ENCODE data around the gene PSMF1. TPM values are rescaled to one million over a fixed set of nuclear protein-coding genes. Genes with fewer than 3 reads are reported as not detected.

PSMF1 gene
- total and polyA plus RNA-seq, 2 of the 4 experiments (the other 2 are of a cell fraction), result 93.6 to 109 TPM

DNA sequence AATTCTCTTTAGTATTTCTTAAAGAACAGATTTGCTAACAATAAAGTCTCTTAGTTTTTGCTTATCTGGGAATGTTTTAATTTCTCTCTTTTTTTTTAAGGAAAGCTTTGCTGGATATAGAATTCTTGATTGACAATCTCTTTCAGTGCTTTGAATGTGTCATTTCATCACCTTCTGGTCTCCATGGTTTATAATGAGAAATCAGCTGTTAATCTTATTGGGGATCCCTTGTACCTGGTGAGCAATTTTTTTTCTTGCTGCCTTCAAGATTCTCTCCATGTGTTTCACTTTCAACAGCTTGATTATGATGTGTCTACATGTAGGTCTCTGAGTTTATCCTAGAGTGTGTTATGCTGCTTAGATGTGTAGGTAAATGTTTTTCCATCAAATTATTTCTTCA is 16.4 kb upstream of the PSMF1 start:
- Histone ChIP-seq H4K91ac (ENCODE audit: insufficient read depth, low read depth, low read length) (no peak overlapping the region), H2AK9ac (replicated peaks; ENCODE audit: low read depth, low read length, poor library complexity) (no peak overlapping the region), H3K9ac (ENCODE audit: low read depth, low read length) (no peak overlapping the region), H3K4ac (ENCODE audit: low read depth, low read length) (no peak overlapping the region), H3K27ac (ENCODE audit: insufficient read depth, low read length) (no peak overlapping the region), H2AK5ac (ENCODE audit: low read depth, low read length) (no peak overlapping the region), H2AFZ (replicated peaks; ENCODE audit: low read length, poor library complexity) (no peak overlapping the region), H2BK20ac (ENCODE audit: low read depth, low read length) (no peak overlapping the region), H3K9me1 (ENCODE audit: insufficient read depth, low read length) (no peaks in the 10 kb centered on the region), H3K4me1 (ENCODE audit: control insufficient read depth, insufficient read depth, low read length) (no peaks in the 10 kb centered on the region), H3K36me3 (ENCODE audit: control insufficient read depth, insufficient read depth, low read length) (no peaks in the 10 kb centered on the region), H4K20me1 (ENCODE audit: insufficient read depth, low read length) (no peaks in the 10 kb centered on the region), H3K23ac (ENCODE audit: low read depth, low read length) (no peak overlapping the region), H3K14ac (replicated peaks; ENCODE audit: low read depth, low read length) (no peak overlapping the region), H3K18ac (ENCODE audit: low read depth, low read length) (no peak overlapping the region), H2BK5ac (ENCODE audit: low read depth, low read length, poor library complexity, severe bottlenecking) (no peak overlapping the region), H2BK15ac (ENCODE audit: low read depth, low read length) (no peak overlapping the region), H3K9me3 (ENCODE audit: control insufficient read depth, insufficient read depth, low read length) (peaks cover 1% of the 10 kb centered on the region; the same call in 1 of the 2 replicates), H3K56ac (ENCODE audit: extremely low read depth, insufficient read depth, low read length) (no peak overlapping the region), H3K4me2 (ENCODE audit: low read depth, low read length) (no peak overlapping the region), H3K79me1 (ENCODE audit: low read depth in 1 of 2, low read length in 2 of 2) (no peaks in the 10 kb centered on the region), H4K5ac (ENCODE audit: low read depth, low read length) (no peak overlapping the region), H4K8ac (ENCODE audit: low read depth in 2 of 2, low read length in 2 of 2) (no peak overlapping the region), H3K27me3 (ENCODE audit: control insufficient read depth, insufficient read depth, low read length) (peaks cover 11% of the 10 kb centered on the region), H2BK120ac (ENCODE audit: low read depth, low read length) (no peak overlapping the region), H3K4me3 (ENCODE audit: insufficient read depth, low read depth, low read length) (no peak overlapping the region)
- in situ Hi-C loops (cut with MboI; ENCODE audit: low sequenced_read_pairs), result no loop called here
- BruUV-seq (replicated peaks), result no TSS peak
- ChIA-PET POLR2A (ENCODE audit: unreplicated experiment) (no interaction called here), CTCF (no interaction called here)
- no peak for ATAC-seq (ENCODE audit: low read depth)
- no peak for DNase-seq
- dilution Hi-C loops (cut with HindIII; ENCODE audit: low sequenced_read_pairs, unreplicated experiment), result no loop called here
- TF ChIP-seq POLR2A (IDR thresholded peaks at IDR 0.05; ENCODE audit: low read depth, low read length), result no peak
- no peak for TF ChIP-seq SMC3 (IDR thresholded peaks at IDR 0.05; ENCODE audit: low read depth, low read length)
- no peak for TF ChIP-seq RAD21 (IDR thresholded peaks at IDR 0.05; ENCODE audit: low read length)
- TF ChIP-seq, protein P1, sequence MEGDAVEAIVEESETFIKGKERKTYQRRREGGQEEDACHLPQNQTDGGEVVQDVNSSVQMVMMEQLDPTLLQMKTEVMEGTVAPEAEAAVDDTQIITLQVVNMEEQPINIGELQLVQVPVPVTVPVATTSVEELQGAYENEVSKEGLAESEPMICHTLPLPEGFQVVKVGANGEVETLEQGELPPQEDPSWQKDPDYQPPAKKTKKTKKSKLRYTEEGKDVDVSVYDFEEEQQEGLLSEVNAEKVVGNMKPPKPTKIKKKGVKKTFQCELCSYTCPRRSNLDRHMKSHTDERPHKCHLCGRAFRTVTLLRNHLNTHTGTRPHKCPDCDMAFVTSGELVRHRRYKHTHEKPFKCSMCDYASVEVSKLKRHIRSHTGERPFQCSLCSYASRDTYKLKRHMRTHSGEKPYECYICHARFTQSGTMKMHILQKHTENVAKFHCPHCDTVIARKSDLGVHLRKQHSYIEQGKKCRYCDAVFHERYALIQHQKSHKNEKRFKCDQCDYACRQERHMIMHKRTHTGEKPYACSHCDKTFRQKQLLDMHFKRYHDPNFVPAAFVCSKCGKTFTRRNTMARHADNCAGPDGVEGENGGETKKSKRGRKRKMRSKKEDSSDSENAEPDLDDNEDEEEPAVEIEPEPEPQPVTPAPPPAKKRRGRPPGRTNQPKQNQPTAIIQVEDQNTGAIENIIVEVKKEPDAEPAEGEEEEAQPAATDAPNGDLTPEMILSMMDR (conservative IDR thresholded peaks at IDR 0.05; ENCODE audit: low read depth, low read length), result no peak
- TF ChIP-seq, protein P2, sequence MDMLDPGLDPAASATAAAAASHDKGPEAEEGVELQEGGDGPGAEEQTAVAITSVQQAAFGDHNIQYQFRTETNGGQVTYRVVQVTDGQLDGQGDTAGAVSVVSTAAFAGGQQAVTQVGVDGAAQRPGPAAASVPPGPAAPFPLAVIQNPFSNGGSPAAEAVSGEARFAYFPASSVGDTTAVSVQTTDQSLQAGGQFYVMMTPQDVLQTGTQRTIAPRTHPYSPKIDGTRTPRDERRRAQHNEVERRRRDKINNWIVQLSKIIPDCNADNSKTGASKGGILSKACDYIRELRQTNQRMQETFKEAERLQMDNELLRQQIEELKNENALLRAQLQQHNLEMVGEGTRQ (IDR thresholded peaks at IDR 0.05; ENCODE audit: low read depth, low read length), result no peak
- no peak for TF ChIP-seq NFE2L2 (IDR thresholded peaks at IDR 0.05; ENCODE audit: low read depth, low read length)
- TF ChIP-seq RFX5 (IDR thresholded peaks at IDR 0.05; ENCODE audit: low read depth, low read length), result no peak
- no peak for TF ChIP-seq CEBPB (IDR thresholded peaks at IDR 0.05; ENCODE audit: low read depth, low read length)
- TF ChIP-seq RCOR1 (IDR thresholded peaks at IDR 0.05; ENCODE audit: insufficient replicate concordance, low read length), result no peak
- TF ChIP-seq BHLHE40 (IDR thresholded peaks at IDR 0.05; ENCODE audit: low read depth, low read length), result no peak
- TF ChIP-seq MXI1 (IDR thresholded peaks at IDR 0.05; ENCODE audit: borderline replicate concordance, low read depth, low read length), result no peak
- TF ChIP-seq MAFK (IDR thresholded peaks at IDR 0.05; ENCODE audit: low read depth, low read length), result no peak
- TF ChIP-seq, protein P3, sequence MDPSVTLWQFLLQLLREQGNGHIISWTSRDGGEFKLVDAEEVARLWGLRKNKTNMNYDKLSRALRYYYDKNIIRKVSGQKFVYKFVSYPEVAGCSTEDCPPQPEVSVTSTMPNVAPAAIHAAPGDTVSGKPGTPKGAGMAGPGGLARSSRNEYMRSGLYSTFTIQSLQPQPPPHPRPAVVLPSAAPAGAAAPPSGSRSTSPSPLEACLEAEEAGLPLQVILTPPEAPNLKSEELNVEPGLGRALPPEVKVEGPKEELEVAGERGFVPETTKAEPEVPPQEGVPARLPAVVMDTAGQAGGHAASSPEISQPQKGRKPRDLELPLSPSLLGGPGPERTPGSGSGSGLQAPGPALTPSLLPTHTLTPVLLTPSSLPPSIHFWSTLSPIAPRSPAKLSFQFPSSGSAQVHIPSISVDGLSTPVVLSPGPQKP (IDR thresholded peaks at IDR 0.05; ENCODE audit: borderline replicate concordance, low read depth, low read length), result no peak
- no peak for TF ChIP-seq FOS (IDR thresholded peaks at IDR 0.05; ENCODE audit: low read depth, low read length)
- intact Hi-C loops (cut with micrococcal nuclease), result no loop called here

All from IMR-90 (cell line).